Suprapubic skin (tissue), 4 donors: ENCODE measurements around the gene ZBTB16.

Experiments used
- POLR2A ChIP-seq, 2 donors: fragments of 450-650 bp; IDR thresholded peaks; one replicate each; pipeline ENCODE4 v1.6.1; 2017; ENCODE audit warnings: antibody characterized with exemption in 2 of 2, mild to moderate bottlenecking in 2 of 2, moderate library complexity in 2 of 2
- POLR2AphosphoS5 ChIP-seq, 3 donors: sonication (generic); formaldehyde crosslinking; IDR thresholded peaks; one replicate each; pipeline ENCODE4 v1.6.1; 2017; ENCODE audit warnings: antibody characterized with exemption in 3 of 3
- TF ChIP-seq, protein P1 (sequence below), 2 donors: fragments of 200-600 bp in 1 of 2; fragments of 450-650 bp in 1 of 2; sonication (generic) in 1 of 2; IDR thresholded peaks; one replicate each; pipeline ENCODE4 v1.5.1; 2016 to 2019; ENCODE audit warnings: antibody characterized with exemption in 2 of 2, mild to moderate bottlenecking in 1 of 2, moderate library complexity in 1 of 2

GRCh38 chr11:114152162-114152561 lies 92.7 kb downstream of the ZBTB16 start:
- no peak for TF ChIP-seq POLR2A (IDR thresholded peaks at IDR 0.05)
- TF ChIP-seq, protein P1, sequence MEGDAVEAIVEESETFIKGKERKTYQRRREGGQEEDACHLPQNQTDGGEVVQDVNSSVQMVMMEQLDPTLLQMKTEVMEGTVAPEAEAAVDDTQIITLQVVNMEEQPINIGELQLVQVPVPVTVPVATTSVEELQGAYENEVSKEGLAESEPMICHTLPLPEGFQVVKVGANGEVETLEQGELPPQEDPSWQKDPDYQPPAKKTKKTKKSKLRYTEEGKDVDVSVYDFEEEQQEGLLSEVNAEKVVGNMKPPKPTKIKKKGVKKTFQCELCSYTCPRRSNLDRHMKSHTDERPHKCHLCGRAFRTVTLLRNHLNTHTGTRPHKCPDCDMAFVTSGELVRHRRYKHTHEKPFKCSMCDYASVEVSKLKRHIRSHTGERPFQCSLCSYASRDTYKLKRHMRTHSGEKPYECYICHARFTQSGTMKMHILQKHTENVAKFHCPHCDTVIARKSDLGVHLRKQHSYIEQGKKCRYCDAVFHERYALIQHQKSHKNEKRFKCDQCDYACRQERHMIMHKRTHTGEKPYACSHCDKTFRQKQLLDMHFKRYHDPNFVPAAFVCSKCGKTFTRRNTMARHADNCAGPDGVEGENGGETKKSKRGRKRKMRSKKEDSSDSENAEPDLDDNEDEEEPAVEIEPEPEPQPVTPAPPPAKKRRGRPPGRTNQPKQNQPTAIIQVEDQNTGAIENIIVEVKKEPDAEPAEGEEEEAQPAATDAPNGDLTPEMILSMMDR (IDR thresholded peaks at IDR 0.05) = no peak
- no peak for TF ChIP-seq POLR2AphosphoS5 (IDR thresholded peaks at IDR 0.05)
